ENCODE measurements around the gene CLDN6. TPM values are rescaled to one million over a fixed set of nuclear protein-coding genes. Genes with fewer than 3 reads are reported as not detected.

CLDN6 gene
- total and polyA plus RNA-seq, 9 of the 15 experiments (the other 6 are each of a cell fraction or from before 2014, with no cell fraction given): 0.22 to 0.75 (median 0.38) TPM; not detected in 3

GRCh38 chr16:3019594-3020246 lies 1.7 kb upstream of the CLDN6 start (continued):
- peak in 1 of 2 experiments; percentile 55 for TF ChIP-seq AFF1 (IDR thresholded peaks at IDR 0.05; ENCODE audit: low read depth in 1 of 2, partially characterized antibody in 2 of 2)
- peak; percentile 27; the same call in 1 of the 2 replicates for TF ChIP-seq HDAC2 (IDR thresholded peaks at IDR 0.05)
- no peak for TF ChIP-seq CBX8 (IDR thresholded peaks at IDR 0.05; ENCODE audit: borderline replicate concordance, extremely low read depth, low read depth, low read length, poor library complexity, severe bottlenecking)
- no peak; the same call in 1 of the 2 replicates for TF ChIP-seq TEAD4 (IDR thresholded peaks at IDR 0.05; ENCODE audit: low read length)
- TF ChIP-seq TEAD4 (CRISPR knock-in tag; IDR thresholded peaks at IDR 0.05; ENCODE audit: borderline replicate concordance): no peak
- TF ChIP-seq ILK (tag; IDR thresholded peaks at IDR 0.05; ENCODE audit: borderline replicate concordance, low read depth): no peak
- no peak for TF ChIP-seq RBM34 (IDR thresholded peaks at IDR 0.05; ENCODE audit: borderline replicate concordance, insufficient read depth, low read length)
- no peak for TF ChIP-seq NR1H2 (CRISPR knock-in tag; IDR thresholded peaks at IDR 0.05)
- TF ChIP-seq HNRNPL (IDR thresholded peaks at IDR 0.05; ENCODE audit: low read depth, low read length): no peak
- TF ChIP-seq KAT2B (IDR thresholded peaks at IDR 0.05; ENCODE audit: low read depth, low read length): no peak
- TF ChIP-seq FOXK2 (conservative IDR thresholded peaks at IDR 0.05 in 1 of 2, IDR thresholded peaks at IDR 0.05 in 1 of 2; ENCODE audit: low read depth in 2 of 2): no peak
- TF ChIP-seq CHD1 (IDR thresholded peaks at IDR 0.05; ENCODE audit: low read length): no peak
- TF ChIP-seq PTRF (tag; IDR thresholded peaks at IDR 0.05): no peak
- TF ChIP-seq SNRNP70 (optimal IDR thresholded peaks at IDR 0.05; ENCODE audit: low read depth, low read length): no peak
- TF ChIP-seq ZNF41 (CRISPR knock-in tag; conservative IDR thresholded peaks at IDR 0.05): no peak
- no peak for TF ChIP-seq MIER1 (IDR thresholded peaks at IDR 0.05; ENCODE audit: low read depth)
- no peak for TF ChIP-seq KDM5B (IDR thresholded peaks at IDR 0.05; ENCODE audit: insufficient replicate concordance, low read depth, low read length)
- TF ChIP-seq ZNF146 (CRISPR knock-in tag; IDR thresholded peaks at IDR 0.05; ENCODE audit: unreplicated experiment): no peak
- no peak for TF ChIP-seq GTF2A2 (tag; IDR thresholded peaks at IDR 0.05)
- TF ChIP-seq ZMIZ1 (IDR thresholded peaks at IDR 0.05; ENCODE audit: low read depth in 2 of 2, low read length in 2 of 2): no peak

Data from K562 (cell line).